A673 (cell line): ENCODE results near the gene RMDN3.

Experiments used
- EZH2 ChIP-seq: fragments of 200-600 bp; sonication (generic); IDR thresholded peaks from 2 replicates; pipeline ENCODE4 v1.6.1; 2017; ENCODE audit warnings: borderline replicate concordance, low read depth, mild to moderate bottlenecking, mixed read lengths, antibody characterized with exemption, low read length; ENCODE audit not compliant: poor library complexity, severe bottlenecking
- TF ChIP-seq, protein P1 (sequence below): fragments of 300-800, 200-600 bp; sonication (generic); conservative IDR thresholded peaks from 2 replicates; pipeline ENCODE4 v1.5.1; 2017; ENCODE audit warnings: low read depth, mild to moderate bottlenecking, antibody characterized with exemption, low read length, moderate library complexity, mixed read lengths

DNA sequence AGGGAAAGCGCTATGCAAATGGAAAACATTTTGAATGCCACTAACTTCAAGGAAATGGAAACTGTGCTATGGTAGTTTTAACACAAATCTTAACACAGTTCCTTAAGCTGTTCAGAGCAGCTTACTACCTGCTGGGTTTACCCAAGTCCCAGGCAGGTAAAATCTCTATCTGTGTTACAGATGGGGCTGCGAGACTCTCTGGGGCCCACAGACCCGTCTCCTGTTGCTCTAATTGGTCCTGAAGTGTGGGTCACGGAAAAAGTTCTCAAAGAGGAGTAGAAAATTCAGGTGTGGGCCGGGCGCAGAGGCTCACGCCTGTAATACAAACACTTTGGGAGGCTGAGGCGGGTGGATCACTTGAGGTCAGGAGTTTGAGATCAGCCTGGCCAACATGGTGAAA lies 34.9 kb upstream of the RMDN3 start:
- TF ChIP-seq, protein P1, sequence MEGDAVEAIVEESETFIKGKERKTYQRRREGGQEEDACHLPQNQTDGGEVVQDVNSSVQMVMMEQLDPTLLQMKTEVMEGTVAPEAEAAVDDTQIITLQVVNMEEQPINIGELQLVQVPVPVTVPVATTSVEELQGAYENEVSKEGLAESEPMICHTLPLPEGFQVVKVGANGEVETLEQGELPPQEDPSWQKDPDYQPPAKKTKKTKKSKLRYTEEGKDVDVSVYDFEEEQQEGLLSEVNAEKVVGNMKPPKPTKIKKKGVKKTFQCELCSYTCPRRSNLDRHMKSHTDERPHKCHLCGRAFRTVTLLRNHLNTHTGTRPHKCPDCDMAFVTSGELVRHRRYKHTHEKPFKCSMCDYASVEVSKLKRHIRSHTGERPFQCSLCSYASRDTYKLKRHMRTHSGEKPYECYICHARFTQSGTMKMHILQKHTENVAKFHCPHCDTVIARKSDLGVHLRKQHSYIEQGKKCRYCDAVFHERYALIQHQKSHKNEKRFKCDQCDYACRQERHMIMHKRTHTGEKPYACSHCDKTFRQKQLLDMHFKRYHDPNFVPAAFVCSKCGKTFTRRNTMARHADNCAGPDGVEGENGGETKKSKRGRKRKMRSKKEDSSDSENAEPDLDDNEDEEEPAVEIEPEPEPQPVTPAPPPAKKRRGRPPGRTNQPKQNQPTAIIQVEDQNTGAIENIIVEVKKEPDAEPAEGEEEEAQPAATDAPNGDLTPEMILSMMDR = no peak
- TF ChIP-seq EZH2 = no peak
